DMS53 treated with DMSO at 0.1 percent for 48 hours (cell line): Measurements from ENCODE around the gene CDY1.
"Not testable (repeated sequence)": the region's sequence is repeated elsewhere in the genome, so short reads cannot be mapped to it uniquely, and the experiment has no call there.

ENCODE experiments used
- DNase-seq: peaks from one replicate; lab custom pipeline; 2025; ENCODE audit not compliant: unreplicated experiment; lab: John Stamatoyannopoulos, UW

CDY1 gene

GRCh38 chrY:25621817-25622216 is at the start of gene CDY1:
CDY1 (plus strand) TSS chrY:25622117; CDS start chrY:25622443, 326 bp downstream.
- DNase-seq = not testable (repeated sequence)

GRCh38 chrY:25593336-25593735 is 28.6 kb upstream of the CDY1 start:
- DNase-seq = not testable (repeated sequence)

GRCh38 chrY:25620209-25620608 is 1.7 kb upstream of the CDY1 start:
- not testable (repeated sequence) for DNase-seq

GRCh38 chrY:25626524-25626923 is 4.6 kb downstream of the CDY1 start:
- DNase-seq = not testable (repeated sequence)

GRCh38 chrY:25630383-25631112 is 8.6 kb downstream of the CDY1 start:
- DNase-seq = not testable (repeated sequence)

GRCh38 chrY:25639852-25640251 is 17.9 kb downstream of the CDY1 start:
- DNase-seq = not testable (repeated sequence)

- DNase-seq = not testable (repeated sequence)
These were observed 21.4 kb downstream of the CDY1 start for GRCh38 chrY:25643024-25643915.
